ENCODE data around the gene DOCK3.

DOCK3 gene

DNA sequence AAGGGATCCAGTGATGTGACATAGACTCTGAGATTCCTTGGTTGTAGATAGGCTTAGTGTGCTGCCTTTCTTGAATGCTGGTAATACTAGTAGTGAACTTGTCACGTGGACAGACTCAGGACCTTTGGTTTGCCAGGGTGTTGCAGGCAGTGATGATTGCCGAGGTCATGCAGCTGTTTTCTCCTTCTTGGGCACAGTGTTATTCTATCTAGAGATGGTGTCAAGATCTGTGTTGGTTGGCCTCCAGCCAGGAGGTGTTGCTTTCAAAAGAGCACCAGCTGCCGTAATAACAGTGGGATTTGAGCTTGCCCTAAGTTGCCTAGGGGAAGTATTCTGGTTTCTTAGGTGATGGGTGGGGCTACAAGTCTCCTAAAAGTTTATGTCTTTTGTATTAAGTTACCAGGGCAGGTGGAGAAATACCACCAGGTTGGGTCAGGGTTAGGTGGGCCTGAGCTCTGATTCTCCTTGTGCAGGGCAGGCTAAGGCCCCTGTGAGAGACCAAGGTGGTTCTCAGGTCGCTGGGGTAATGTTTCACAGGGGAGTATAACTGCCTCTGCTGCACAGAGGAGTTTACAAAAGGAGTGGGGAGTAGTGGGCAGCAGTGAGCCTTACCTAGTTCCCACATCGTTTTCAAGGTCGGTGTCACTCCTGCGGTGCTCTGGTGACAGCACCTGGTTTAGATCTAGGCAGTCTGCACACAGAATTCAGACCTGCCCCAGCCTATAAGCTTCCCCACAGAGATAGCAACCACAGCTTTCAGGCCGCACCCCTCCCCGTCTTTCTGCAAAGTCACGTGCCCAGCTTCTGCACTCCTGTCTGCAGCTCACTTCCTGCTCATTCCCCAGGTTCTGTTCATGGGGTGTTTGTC lies 350.3 kb downstream of the DOCK3 start:
- TF ChIP-seq, protein P1, sequence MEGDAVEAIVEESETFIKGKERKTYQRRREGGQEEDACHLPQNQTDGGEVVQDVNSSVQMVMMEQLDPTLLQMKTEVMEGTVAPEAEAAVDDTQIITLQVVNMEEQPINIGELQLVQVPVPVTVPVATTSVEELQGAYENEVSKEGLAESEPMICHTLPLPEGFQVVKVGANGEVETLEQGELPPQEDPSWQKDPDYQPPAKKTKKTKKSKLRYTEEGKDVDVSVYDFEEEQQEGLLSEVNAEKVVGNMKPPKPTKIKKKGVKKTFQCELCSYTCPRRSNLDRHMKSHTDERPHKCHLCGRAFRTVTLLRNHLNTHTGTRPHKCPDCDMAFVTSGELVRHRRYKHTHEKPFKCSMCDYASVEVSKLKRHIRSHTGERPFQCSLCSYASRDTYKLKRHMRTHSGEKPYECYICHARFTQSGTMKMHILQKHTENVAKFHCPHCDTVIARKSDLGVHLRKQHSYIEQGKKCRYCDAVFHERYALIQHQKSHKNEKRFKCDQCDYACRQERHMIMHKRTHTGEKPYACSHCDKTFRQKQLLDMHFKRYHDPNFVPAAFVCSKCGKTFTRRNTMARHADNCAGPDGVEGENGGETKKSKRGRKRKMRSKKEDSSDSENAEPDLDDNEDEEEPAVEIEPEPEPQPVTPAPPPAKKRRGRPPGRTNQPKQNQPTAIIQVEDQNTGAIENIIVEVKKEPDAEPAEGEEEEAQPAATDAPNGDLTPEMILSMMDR (IDR thresholded peaks at IDR 0.05; ENCODE audit: extremely low read depth, missing control alignments): no peak
- DNase-seq (ENCODE audit: low spot score): peak; percentile 7

DNA sequence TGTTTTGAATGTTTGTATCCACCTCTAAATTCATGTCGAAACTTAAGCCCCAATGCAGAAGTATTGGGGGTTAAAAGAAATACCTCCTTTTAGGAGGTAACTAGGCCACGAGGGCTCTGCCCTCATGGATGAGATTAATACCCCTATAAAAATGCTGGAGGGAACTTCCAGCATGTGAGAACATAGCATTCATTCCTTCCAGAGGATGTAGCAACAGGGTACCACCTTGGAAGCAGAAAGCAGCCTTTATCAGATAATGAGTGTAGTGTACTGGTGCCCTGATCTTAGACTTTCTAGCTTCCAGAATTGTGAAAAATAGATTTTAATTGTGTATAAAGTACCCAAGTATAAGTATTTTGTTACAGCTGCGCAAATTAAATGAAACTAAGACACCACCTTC lies 356.9 kb downstream of the DOCK3 start:
- no peak for DNase-seq (ENCODE audit: low spot score)
- TF ChIP-seq, protein P1 (IDR thresholded peaks at IDR 0.05; ENCODE audit: extremely low read depth, missing control alignments): no peak

DNA sequence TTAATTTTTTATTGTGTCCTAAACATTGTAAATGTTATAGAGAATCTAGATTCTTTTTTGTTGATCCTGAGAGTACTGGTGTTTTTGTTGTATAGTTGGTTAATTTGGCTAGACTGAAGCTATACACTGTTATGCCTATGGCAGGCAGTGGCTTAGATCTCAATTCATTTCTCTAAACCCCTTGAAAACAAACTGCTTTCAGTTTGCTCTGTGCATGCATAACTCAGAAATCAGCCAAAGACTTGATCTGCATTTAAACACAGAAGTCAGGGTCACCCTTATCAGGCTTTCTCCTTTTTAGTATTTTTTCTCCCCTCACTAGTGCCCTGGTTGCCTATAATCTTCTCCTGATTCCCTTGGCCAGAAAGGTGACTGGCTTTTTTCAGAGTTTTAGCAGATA lies 360.9 kb downstream of the DOCK3 start:
- no peak for DNase-seq (ENCODE audit: low spot score)
- TF ChIP-seq, protein P1 (IDR thresholded peaks at IDR 0.05; ENCODE audit: extremely low read depth, missing control alignments): no peak

DNA sequence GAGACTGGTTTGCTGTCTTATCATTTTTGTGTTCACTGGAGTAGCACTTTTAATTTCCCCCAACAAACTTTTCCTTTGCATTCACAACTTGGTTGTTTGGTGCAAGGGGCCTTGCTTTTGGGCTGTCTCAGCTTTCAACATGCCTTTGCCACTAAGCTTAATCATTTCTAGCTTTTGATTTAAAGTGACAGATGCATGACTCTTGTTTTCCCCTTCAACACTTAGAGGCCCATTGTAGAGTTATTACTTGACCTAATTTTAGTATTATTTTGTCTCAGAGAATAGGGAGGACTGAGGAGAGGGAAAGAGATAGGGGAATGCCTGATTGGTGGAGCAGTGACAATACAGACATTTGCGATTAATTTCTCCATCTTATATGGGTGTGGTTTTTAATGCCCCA lies 370.3 kb downstream of the DOCK3 start:
- TF ChIP-seq, protein P1 (IDR thresholded peaks at IDR 0.05; ENCODE audit: extremely low read depth, missing control alignments): no peak
- no peak for DNase-seq (ENCODE audit: low spot score)

DNA sequence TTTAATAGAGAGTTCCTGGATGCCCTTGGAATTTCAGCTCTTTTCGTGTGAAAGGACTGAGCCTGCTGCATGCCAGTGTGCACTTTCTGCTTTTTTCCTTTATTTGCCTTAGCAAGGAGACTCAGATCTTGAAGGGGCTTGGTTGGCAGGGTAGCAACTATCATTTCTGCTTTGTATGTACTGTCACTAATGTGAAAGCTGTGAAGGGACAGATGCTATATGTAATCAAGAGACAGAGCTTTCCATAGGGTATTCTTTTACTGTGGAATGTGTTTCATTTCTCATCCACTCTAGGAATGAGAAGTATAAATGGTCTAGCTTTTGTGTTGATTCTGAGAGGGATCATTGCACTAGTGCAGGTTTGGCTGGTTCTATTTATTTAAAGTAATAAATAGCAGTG lies 377.8 kb downstream of the DOCK3 start:
- TF ChIP-seq, protein P1 (IDR thresholded peaks at IDR 0.05; ENCODE audit: extremely low read depth, missing control alignments): no peak
- DNase-seq (ENCODE audit: low spot score): no peak

GRCh38 chr3:51057121-51057520 lies 382.4 kb downstream of the DOCK3 start:
- TF ChIP-seq, protein P1 (IDR thresholded peaks at IDR 0.05; ENCODE audit: extremely low read depth, missing control alignments): no peak
- DNase-seq (ENCODE audit: low spot score): no peak

DNA sequence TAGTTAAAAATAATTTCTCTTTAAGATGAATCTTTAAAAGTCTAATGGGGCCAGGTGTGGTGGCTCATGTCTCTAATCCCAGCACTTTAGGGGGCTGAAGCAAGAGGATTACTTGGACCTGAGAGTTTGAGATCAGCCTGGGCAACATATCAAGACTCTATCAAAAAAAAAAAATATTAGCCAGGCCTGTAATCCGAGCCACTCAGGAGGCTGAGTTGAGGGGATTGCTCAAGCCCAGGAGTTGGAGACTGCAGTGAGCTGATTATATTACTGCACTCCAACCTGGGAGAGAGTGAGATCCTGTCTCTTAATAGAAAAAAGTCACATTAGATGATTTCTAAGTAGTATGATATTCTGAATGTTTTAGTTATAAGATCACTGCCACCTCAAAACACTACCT lies 388.3 kb downstream of the DOCK3 start:
- no peak for DNase-seq (ENCODE audit: low spot score)
- TF ChIP-seq, protein P1 (IDR thresholded peaks at IDR 0.05; ENCODE audit: extremely low read depth, missing control alignments): no peak

Measured in GM20000 (cell line).